GM13977 (cell line): ENCODE results near the gene CHI3L1.

ENCODE experiments used
- DNase-seq: peaks from one replicate; pipeline ENCODE4 v3.0.0; 2012; ENCODE audit warnings: low spot score
- in situ Hi-C: fragments of 300-500 bp; cut with MboI; formaldehyde crosslinking; loops from one replicate; pipeline ENCODE4 v1.12.0; 2022; ENCODE audit warnings: low sequenced_read_pairs, low pct_unique_long_range_greater_than_20kb, mixed read lengths, inconsistent platforms; ENCODE audit not compliant: unreplicated experiment
- TF ChIP-seq, protein P1 (sequence below): IDR thresholded peaks from 2 replicates; pipeline ENCODE4 v1.5.1; 2012; ENCODE audit warnings: mild to moderate bottlenecking, control low read depth; ENCODE audit not compliant: insufficient read depth; ENCODE audit errors: extremely low read depth, missing control alignments

Gene CHI3L1

DNA sequence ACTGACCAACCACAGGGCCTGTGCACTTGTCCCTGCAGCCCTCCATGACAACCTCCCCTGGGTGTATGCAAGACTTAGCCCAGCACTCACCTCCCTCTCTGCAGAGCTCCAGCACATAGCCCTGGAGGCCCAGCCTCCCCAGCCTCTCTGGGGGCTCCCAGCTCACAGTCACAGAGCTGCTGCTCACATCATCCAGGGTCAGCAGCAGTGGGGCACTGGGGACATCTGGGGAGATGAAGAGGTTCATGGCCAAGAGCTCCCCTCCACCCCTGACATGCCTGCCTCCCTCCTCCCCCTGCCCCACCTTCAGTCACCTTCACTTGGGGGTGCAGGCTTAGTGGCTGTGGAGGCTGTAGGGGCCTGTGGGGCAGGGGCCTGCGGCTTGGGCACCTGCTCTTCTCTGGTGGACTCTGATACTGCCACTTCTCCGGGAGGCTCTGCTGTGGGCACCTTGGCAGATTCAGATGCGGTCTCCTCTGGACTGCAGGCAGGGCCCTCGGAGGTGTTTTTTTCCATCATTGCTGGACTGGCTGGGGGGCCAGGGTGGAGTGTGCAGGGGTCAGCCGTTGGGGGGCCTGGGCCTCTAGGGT, 11.2 kb downstream of the CHI3L1 start, which contains the start of gene MYBPH:
MYBPH (minus strand) TSS at position 590 of the 590 bp plus-strand sequence; CDS start at position 519, 71 bp downstream.
- no peak for DNase-seq
- in situ Hi-C loops = no loop called here
- TF ChIP-seq, protein P1, sequence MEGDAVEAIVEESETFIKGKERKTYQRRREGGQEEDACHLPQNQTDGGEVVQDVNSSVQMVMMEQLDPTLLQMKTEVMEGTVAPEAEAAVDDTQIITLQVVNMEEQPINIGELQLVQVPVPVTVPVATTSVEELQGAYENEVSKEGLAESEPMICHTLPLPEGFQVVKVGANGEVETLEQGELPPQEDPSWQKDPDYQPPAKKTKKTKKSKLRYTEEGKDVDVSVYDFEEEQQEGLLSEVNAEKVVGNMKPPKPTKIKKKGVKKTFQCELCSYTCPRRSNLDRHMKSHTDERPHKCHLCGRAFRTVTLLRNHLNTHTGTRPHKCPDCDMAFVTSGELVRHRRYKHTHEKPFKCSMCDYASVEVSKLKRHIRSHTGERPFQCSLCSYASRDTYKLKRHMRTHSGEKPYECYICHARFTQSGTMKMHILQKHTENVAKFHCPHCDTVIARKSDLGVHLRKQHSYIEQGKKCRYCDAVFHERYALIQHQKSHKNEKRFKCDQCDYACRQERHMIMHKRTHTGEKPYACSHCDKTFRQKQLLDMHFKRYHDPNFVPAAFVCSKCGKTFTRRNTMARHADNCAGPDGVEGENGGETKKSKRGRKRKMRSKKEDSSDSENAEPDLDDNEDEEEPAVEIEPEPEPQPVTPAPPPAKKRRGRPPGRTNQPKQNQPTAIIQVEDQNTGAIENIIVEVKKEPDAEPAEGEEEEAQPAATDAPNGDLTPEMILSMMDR = no peak

DNA sequence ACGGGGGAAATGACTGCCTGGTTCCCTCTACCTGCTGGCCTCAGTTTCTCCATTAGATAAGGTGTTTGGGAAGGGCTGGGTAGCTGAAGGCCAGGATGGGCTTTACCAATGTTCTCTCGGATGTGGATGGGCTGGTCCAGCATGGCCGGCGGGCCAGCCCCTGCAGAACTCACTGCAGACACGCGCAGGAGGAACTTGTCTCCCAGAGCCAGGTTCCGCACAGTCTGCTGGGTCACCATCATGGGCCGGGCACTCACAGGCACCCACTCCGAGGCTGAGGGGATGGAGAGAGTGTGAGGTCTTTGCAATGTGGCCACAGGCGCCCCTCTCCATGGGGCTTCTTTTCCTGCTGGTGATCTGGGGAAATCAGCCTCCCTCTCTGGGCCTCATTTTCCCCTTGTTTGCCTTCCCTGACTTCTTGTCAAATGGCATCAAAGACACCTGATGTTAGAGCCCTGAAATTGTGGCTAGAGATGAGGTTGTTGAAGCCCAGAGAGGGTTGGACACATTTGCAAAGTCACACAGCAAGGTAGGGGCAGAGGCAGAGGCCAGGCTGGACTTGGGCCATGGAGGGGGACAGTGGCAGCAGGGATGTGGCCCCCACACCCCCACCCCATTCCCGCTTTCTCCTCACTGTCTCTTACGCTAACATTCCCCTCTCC, 12.0 kb downstream of the CHI3L1 start:
- no peak for DNase-seq
- TF ChIP-seq, protein P1 = no peak
- in situ Hi-C loops = no loop called here

DNA sequence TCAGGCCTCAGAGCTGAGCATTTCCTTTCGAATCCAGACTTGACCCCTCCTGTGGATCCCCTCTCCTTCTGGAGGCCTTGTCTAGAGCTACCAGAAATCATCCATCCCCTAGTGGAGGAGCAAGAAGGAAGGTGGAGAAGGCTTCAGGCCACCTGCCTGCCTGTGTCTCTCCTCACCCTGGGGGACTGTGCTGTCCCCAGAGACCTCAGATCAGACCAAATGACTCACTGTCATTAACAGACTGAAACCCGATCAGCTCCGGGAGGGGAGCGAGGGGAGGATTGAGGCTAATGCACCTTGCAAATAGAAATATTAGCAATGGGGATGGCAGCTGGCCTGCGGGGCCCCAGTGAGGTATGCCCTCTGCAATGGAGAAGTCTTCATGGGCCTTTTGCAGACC, 12.9 kb downstream of the CHI3L1 start:
- peak; percentile 88 for DNase-seq
- in situ Hi-C loops = no loop called here
- TF ChIP-seq, protein P1 = no peak

DNA sequence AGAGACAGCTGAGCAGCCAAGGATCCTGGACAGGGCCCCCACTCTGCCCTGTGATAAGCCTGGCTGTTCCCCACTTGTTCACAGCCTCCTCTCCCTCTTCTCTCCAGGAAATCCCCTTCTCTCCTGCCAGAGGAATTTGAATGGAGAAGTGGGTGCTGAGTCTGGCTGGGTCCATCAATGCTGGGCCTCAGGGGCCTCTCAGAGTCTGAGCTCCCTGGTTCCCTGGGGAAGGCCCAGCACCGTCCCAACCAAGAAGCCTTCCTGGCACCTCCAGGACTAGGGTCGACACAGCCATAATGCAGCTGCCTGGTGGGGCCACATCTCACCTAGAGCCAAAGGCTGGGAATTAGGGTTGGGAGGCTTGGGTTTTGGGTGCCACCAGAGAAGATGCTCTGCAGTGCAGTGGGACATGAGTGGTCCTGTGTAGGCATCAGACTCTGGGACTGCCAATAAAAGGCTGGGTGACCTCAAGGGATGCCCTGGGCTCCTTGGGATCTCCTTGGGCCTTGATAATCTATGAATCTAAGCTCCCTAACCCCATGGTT, 13.4 kb downstream of the CHI3L1 start:
- TF ChIP-seq, protein P1 = no peak
- DNase-seq = no peak
- in situ Hi-C loops = no loop called here

DNA sequence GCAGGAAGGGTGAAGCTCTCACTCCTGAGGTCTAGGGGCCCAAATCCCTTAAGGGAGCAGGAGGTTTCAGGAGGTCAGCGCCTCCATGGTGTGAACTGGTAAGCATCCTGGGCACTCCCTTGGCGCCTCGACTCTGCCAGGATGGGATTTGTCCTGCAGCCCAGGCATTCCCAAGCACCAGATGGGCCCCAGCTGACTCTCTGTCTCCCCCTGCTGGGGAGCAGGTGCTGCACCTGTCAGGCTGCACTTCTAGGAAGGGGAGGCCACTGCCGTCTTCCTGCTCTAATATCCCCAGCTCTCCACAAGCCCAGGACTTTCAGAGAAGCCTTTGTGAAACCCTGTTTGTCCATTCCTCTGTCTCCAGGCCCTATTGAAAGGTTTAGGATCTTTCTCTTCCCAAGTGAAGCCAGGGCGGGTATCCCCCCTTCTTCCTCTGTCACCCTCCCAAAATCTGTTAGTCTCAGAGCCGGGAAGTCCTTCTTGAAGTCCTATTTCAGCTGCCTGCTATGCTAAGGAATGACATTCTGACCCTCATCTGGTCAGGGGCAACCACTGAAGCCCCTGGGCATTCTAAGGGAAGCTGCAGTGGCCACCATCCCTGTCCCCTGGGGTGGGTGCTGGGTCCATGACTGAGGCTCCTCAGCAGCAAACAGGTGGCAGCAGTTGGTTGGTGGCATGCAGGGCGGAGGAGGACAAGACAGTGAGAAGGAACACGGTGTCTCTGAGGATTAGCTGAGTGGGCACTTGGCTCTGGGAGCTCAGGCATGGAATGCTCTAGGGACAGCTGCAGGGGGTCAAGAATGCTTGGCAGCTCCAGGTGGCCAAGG, 14.1 kb downstream of the CHI3L1 start:
- in situ Hi-C loops = no loop called here
- peak; percentile 82 for DNase-seq
- TF ChIP-seq, protein P1 = peak; percentile 89
